ENCODE data around the gene IARS2. TPM values are rescaled to one million over a fixed set of nuclear protein-coding genes. Genes with fewer than 3 reads are reported as not detected.
"Not testable (repeated sequence)": the region's sequence is repeated elsewhere in the genome, so short reads cannot be mapped to it uniquely, and the experiment has no call there.

Gene IARS2
- total and polyA plus RNA-seq, 4 experiments from 2014 or later = 46.0 to 88.8 (median 60.5) TPM

DNA sequence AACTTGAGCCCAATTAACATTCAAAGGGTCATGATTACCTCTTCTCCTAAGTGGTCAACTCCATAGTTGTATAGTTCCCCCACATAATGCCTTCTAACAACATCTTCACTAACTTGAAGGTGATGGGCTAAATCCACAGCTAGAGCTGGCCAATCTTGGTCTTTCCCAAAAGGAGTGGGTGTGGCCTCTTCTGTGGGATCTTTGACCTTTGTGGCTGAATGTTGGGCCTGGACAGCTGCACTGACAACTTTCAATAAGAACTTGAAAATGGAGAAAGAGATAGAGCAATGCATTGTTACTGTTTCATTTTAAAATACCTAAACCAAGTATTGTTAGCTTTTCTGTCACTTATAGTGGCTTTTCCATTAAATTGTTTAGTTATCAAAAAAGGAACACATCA, 59.2 kb downstream of the IARS2 start:
- Mint-ChIP-seq H3K27ac (peak overlapping the region in 3 of 7 donors; percentile 23 to 86 (median 48)), H3K4me1 (peaks cover 14 to 20% (median 18%) of the 10 kb centered on the region in 4 donors), H3K9me3 (no peaks in the 10 kb centered on the region), H3K27me3 (no peaks in the 10 kb centered on the region), H3K4me3 (no peak overlapping the region), H3K36me3 (peaks cover 37 to 60% of the 10 kb centered on the region in 2 donors)
- DNase-seq = no peak
- CTCF ChIA-PET (ENCODE audit: partially characterized antibody) = no interaction called here
- peaks cover 19% of the 10 kb centered on the region for H3K4me1 ChIP-seq (ENCODE audit: insufficient read depth, low read length)
- H3K36me3 ChIP-seq (ENCODE audit: insufficient read depth, low read length) = peaks cover 18% of the 10 kb centered on the region
- H3K9me3 ChIP-seq (ENCODE audit: control insufficient read depth in 1 of 2, low read length in 2 of 2) = no peaks in the 10 kb centered on the region
- intact Hi-C loops (cut with micrococcal nuclease) = no loop called here
- H3K27me3 ChIP-seq (ENCODE audit: insufficient read depth, low read length) = no peaks in the 10 kb centered on the region
- no peak overlapping the region for H3K27ac ChIP-seq (ENCODE audit: low read depth, low read length)
- POLR2A ChIA-PET (ENCODE audit: partially characterized antibody) = no interaction called here
- no peak overlapping the region for H3K4me3 ChIP-seq (ENCODE audit: low read length in 2 of 2)

DNA sequence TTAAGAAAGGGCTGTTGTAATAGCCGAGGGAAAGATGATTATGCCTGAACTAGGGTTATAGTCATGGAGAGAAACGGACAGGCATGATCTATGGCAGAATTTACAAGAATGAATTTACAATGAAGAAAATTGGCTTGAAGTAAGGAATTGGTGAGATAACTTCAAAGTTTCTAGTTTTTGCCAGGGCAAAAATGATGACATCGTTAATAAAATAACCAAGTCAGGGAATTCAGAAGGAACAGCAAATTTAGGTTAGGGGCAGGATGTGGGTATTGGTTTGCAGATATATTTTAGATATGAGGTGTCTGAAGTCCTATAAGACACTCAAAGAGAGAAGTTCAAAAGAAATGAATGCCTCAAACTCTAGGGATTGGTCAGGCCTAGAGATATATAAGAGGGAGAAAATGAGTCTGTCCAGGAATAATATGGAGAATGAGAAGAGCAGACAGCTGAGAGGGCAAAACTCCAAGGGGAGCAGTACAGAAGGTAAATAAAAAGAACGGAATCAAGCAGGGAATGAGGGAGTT, 62.8 kb downstream of the IARS2 start:
- Mint-ChIP-seq H3K27me3 (no peaks in the 10 kb centered on the region), H3K36me3 (peaks cover 54 to 58% of the 10 kb centered on the region in 2 donors), H3K4me3 (peak overlapping the region; percentile 6 to 82 (median 73)), H3K27ac (peak overlapping the region; percentile 43 to 93 (median 81)), H3K4me1 (peaks cover 21 to 30% (median 25%) of the 10 kb centered on the region in 4 donors), H3K9me3 (no peaks in the 10 kb centered on the region)
- no peak overlapping the region for H3K4me3 ChIP-seq (ENCODE audit: low read length in 2 of 2)
- DNase-seq = peak in 2 of 5 donors; percentile 5 to 34
- H3K9me3 ChIP-seq (ENCODE audit: control insufficient read depth in 1 of 2, low read length in 2 of 2) = no peaks in the 10 kb centered on the region
- intact Hi-C loops (cut with micrococcal nuclease) = no loop called here
- peaks cover 19% of the 10 kb centered on the region for H3K4me1 ChIP-seq (ENCODE audit: insufficient read depth, low read length)
- CTCF ChIA-PET (ENCODE audit: partially characterized antibody) = interaction anchor here (1.1 kb wide), 1 partner anchor 34 kb away, joined by 4 read pairs; no protein-coding TSS in a partner anchor
- no peaks in the 10 kb centered on the region for H3K27me3 ChIP-seq (ENCODE audit: insufficient read depth, low read length)
- POLR2A ChIA-PET (ENCODE audit: partially characterized antibody) = no interaction called here
- no peak overlapping the region for H3K27ac ChIP-seq (ENCODE audit: low read depth, low read length)
- H3K36me3 ChIP-seq (ENCODE audit: insufficient read depth, low read length) = peaks cover 18% of the 10 kb centered on the region

DNA sequence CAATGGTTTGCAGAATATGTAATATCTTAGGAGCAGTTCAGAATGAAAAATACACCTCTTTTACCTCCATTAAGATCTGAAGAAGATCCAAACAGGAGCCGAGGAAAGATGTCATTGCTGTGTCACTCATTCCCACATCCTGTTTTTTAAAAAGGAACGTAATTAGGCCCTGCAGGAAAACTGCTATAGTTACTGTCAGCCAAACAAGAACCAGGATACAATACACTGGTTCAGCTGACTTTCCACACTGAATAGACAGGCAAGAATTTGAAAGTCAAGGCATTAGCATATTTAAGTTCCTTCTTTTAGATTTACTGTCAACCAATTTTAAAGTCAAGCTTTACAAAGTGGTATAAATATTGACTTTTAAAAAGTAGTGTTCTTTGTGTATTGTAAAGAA, 63.8 kb downstream of the IARS2 start:
- H3K4me1 ChIP-seq (ENCODE audit: insufficient read depth, low read length) = peaks cover 19% of the 10 kb centered on the region
- intact Hi-C loops (cut with micrococcal nuclease) = no loop called here
- H3K27ac Mint-ChIP-seq = peak overlapping the region in 4 of 7 donors; percentile 1 to 44 (median 10)
- H3K27me3 ChIP-seq (ENCODE audit: insufficient read depth, low read length) = no peaks in the 10 kb centered on the region
- POLR2A ChIA-PET (ENCODE audit: partially characterized antibody) = no interaction called here
- H3K4me3 Mint-ChIP-seq = peak overlapping the region in 2 of 8 donors; percentile 3 to 15
- no peak for DNase-seq
- no peaks in the 10 kb centered on the region for H3K9me3 Mint-ChIP-seq
- H3K9me3 ChIP-seq (ENCODE audit: control insufficient read depth in 1 of 2, low read length in 2 of 2) = no peaks in the 10 kb centered on the region
- CTCF ChIA-PET (ENCODE audit: partially characterized antibody) = interaction anchor here (1.1 to 1.5 kb wide), 2 partner anchors 8 to 33 kb away, joined by 3 to 4 read pairs; no protein-coding TSS in a partner anchor
- peaks cover 21 to 30% (median 25%) of the 10 kb centered on the region in 4 donors for H3K4me1 Mint-ChIP-seq
- no peaks in the 10 kb centered on the region for H3K27me3 Mint-ChIP-seq
- H3K4me3 ChIP-seq (ENCODE audit: low read length in 2 of 2) = no peak overlapping the region
- peaks cover 18% of the 10 kb centered on the region for H3K36me3 ChIP-seq (ENCODE audit: insufficient read depth, low read length)
- H3K27ac ChIP-seq (ENCODE audit: low read depth, low read length) = no peak overlapping the region
- peaks cover 57 to 61% of the 10 kb centered on the region in 2 donors for H3K36me3 Mint-ChIP-seq

DNA sequence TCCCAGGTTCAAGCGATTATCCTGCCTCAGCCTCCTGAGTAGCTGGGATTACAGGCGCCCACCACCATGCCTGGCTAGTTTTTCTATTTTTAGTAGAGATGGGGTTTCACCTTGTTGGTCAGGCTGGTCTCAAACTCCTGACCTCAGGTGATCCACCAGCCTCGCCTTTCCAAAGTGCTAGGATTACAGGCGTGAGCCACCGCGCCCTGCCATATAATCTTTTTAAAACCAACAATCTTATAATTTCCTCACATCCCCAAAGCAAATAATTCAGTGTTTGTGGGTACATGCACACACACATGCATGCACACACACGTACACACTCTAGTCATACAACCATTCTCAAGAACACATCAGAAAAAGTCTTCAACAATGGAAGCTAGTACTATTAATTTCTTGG, 64.6 kb downstream of the IARS2 start:
- DNase-seq; H3K27me3 Mint-ChIP-seq; H3K27me3 ChIP-seq (ENCODE audit: insufficient read depth, low read length); intact Hi-C loops (cut with micrococcal nuclease); H3K27ac ChIP-seq (ENCODE audit: low read depth, low read length); H3K4me3 ChIP-seq (ENCODE audit: low read length in 2 of 2); H3K9me3 Mint-ChIP-seq; H3K9me3 ChIP-seq (ENCODE audit: control insufficient read depth in 1 of 2, low read length in 2 of 2): not testable (repeated sequence)
- POLR2A ChIA-PET (ENCODE audit: partially characterized antibody) = interaction anchor here (0.5 kb wide), 1 partner anchor 99 kb away, joined by 4 read pairs; no protein-coding TSS in a partner anchor
- Mint-ChIP-seq H3K36me3 (peaks cover 52 to 57% of the 10 kb centered on the region in 2 donors), H3K4me3 (peak overlapping the region in 2 of 8 donors; percentile 2 to 24), H3K27ac (peak overlapping the region in 3 of 7 donors; percentile 53 to 72 (median 59)), H3K4me1 (peaks cover 21 to 30% (median 25%) of the 10 kb centered on the region in 4 donors)
- Histone ChIP-seq H3K36me3 (ENCODE audit: insufficient read depth, low read length) (peaks cover 18% of the 10 kb centered on the region), H3K4me1 (ENCODE audit: insufficient read depth, low read length) (peaks cover 19% of the 10 kb centered on the region)
- CTCF ChIA-PET (ENCODE audit: partially characterized antibody) = interaction anchor here (1.5 kb wide), 1 partner anchor 9 kb away, joined by 3 read pairs; no protein-coding TSS in a partner anchor

DNA sequence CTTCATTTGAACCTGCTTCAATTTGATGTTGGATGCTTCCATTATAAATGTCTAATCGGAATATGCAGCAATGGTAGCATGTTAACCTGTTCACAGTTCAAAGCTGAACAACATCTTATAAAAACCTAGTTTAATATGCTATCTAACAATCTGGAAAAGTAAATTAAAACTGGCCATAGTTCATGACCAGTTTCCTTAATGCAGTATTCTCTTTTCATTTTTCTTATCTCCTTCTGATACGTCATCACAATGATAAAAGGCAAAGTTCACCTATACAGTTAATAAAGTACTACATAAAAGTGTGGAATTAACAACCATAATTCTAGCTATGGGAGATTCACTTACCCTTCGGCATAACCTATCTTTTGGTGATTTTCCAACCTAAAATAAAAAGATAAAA, 65.1 kb downstream of the IARS2 start:
- Histone ChIP-seq H3K4me1 (ENCODE audit: insufficient read depth, low read length) (peaks cover 19% of the 10 kb centered on the region), H3K27ac (ENCODE audit: low read depth, low read length) (no peak overlapping the region), H3K4me3 (ENCODE audit: low read length in 2 of 2) (no peak overlapping the region), H3K27me3 (ENCODE audit: insufficient read depth, low read length) (no peaks in the 10 kb centered on the region), H3K36me3 (ENCODE audit: insufficient read depth, low read length) (peaks cover 18% of the 10 kb centered on the region), H3K9me3 (ENCODE audit: control insufficient read depth in 1 of 2, low read length in 2 of 2) (no peaks in the 10 kb centered on the region)
- peaks cover 21 to 30% (median 25%) of the 10 kb centered on the region in 4 donors for H3K4me1 Mint-ChIP-seq
- intact Hi-C loops (cut with micrococcal nuclease) = no loop called here
- CTCF ChIA-PET (ENCODE audit: partially characterized antibody) = interaction anchor here (1.5 kb wide), 1 partner anchor 9 kb away, joined by 3 read pairs; no protein-coding TSS in a partner anchor
- H3K36me3 Mint-ChIP-seq = peaks cover 52 to 55% of the 10 kb centered on the region in 2 donors
- no peaks in the 10 kb centered on the region for H3K27me3 Mint-ChIP-seq
- DNase-seq = no peak
- no peak overlapping the region for H3K27ac Mint-ChIP-seq
- H3K4me3 Mint-ChIP-seq = no peak overlapping the region
- H3K9me3 Mint-ChIP-seq = no peaks in the 10 kb centered on the region
- POLR2A ChIA-PET (ENCODE audit: partially characterized antibody) = interaction anchor here (0.5 kb wide), 1 partner anchor 98 kb away, joined by 4 read pairs; no protein-coding TSS in a partner anchor

DNA sequence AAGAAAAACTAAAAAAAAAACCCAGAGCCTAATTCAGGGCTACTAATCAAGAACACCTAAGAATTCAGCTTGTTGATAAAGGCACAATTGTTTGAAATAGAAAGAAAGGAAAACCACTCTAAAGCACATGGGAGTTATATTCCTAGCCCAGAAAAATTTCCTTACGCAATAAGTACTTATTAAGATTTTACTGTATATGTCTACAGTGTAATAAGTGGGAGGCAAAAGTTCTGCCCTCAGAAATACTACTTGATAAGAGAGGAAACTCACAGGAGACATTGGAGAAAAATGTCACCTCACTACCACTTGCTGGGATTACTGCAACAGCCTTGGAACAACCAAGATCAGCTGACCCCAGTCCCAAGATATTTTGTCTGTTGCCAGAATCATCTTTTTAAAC, 66.1 kb downstream of the IARS2 start:
- CTCF ChIA-PET (ENCODE audit: partially characterized antibody) = no interaction called here

DNA sequence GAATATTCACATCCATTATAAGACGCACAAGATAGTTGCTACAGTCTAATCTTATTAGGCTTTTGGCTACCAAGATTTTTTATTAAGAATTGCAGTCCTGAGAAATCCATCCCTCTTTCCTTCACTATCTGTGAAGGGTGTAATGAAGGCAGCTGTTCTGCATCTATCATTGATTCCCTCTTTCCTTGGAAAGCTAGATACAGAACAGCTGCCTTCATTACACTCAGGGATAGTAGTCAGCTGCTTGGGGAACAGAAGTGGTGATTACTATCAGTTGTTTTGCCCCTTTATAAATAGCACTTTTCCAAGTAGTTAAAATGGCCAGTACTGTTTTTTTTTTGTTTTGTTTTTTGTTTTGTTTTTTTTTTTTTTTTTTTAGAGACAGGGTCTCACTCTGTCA, 70.2 kb downstream of the IARS2 start:
- H3K27me3 ChIP-seq (ENCODE audit: insufficient read depth, low read length) = no peaks in the 10 kb centered on the region
- peaks cover 48 to 50% of the 10 kb centered on the region in 2 donors for H3K36me3 Mint-ChIP-seq
- no peaks in the 10 kb centered on the region for H3K9me3 ChIP-seq (ENCODE audit: control insufficient read depth in 1 of 2, low read length in 2 of 2)
- H3K4me1 ChIP-seq (ENCODE audit: insufficient read depth, low read length) = no peaks in the 10 kb centered on the region
- intact Hi-C loops (cut with micrococcal nuclease) = no loop called here
- H3K27me3 Mint-ChIP-seq = no peaks in the 10 kb centered on the region
- H3K27ac Mint-ChIP-seq = peak overlapping the region in 1 of 7 donors; percentile 64
- H3K4me3 Mint-ChIP-seq = no peak overlapping the region
- H3K36me3 ChIP-seq (ENCODE audit: insufficient read depth, low read length) = peaks cover 20% of the 10 kb centered on the region
- ChIA-PET CTCF (ENCODE audit: partially characterized antibody) (interaction anchor here (1.4 to 1.6 kb wide), 2 partner anchors 21 to 26 kb away, joined by 3 read pairs; no protein-coding TSS in a partner anchor), POLR2A (ENCODE audit: partially characterized antibody) (no interaction called here)
- no peaks in the 10 kb centered on the region for H3K9me3 Mint-ChIP-seq
- H3K4me1 Mint-ChIP-seq = peaks cover 0 to 5% (median under 1%) of the 10 kb centered on the region in 4 donors
- no peak overlapping the region for H3K27ac ChIP-seq (ENCODE audit: low read depth, low read length)
- DNase-seq = no peak
- no peak overlapping the region for H3K4me3 ChIP-seq (ENCODE audit: low read length in 2 of 2)

More for the DNA sequence above, 66.1 kb downstream of the IARS2 start:
- Mint-ChIP-seq H3K36me3 (peaks cover 51 to 56% of the 10 kb centered on the region in 2 donors), H3K27me3 (no peaks in the 10 kb centered on the region), H3K4me1 (peaks cover 21 to 30% (median 25%) of the 10 kb centered on the region in 4 donors), H3K4me3 (no peak overlapping the region), H3K9me3 (no peaks in the 10 kb centered on the region), H3K27ac (peak overlapping the region in 1 of 7 donors; percentile 42)
- peaks cover 18% of the 10 kb centered on the region for H3K36me3 ChIP-seq (ENCODE audit: insufficient read depth, low read length)
- DNase-seq = no peak
- no peaks in the 10 kb centered on the region for H3K27me3 ChIP-seq (ENCODE audit: insufficient read depth, low read length)
- peaks cover 19% of the 10 kb centered on the region for H3K4me1 ChIP-seq (ENCODE audit: insufficient read depth, low read length)
- POLR2A ChIA-PET (ENCODE audit: partially characterized antibody) = interaction anchor here (0.6 kb wide), 1 partner anchor 31 kb away, joined by 3 read pairs; no protein-coding TSS in a partner anchor
- no peak overlapping the region for H3K4me3 ChIP-seq (ENCODE audit: low read length in 2 of 2)
- no peaks in the 10 kb centered on the region for H3K9me3 ChIP-seq (ENCODE audit: control insufficient read depth in 1 of 2, low read length in 2 of 2)
- intact Hi-C loops (cut with micrococcal nuclease) = no loop called here
- H3K27ac ChIP-seq (ENCODE audit: low read depth, low read length) = no peak overlapping the region
